K562 (cell line): ENCODE results near the gene KBTBD3. TPM values are rescaled to one million over a fixed set of nuclear protein-coding genes. Genes with fewer than 3 reads are reported as not detected.
A peak's percentile ranks its signal among the peaks of the same experiment; 100 is the strongest.

Experiments
- ELK1 ChIP-seq: sonication (generic); formaldehyde crosslinking; IDR thresholded peaks from 2 replicates; pipeline ENCODE4 v1.8.1; 2022; ENCODE audit warnings: missing genetic modification reagents
- ETV1 ChIP-seq: fragments of 450-650 bp; conservative IDR thresholded peaks from 2 replicates; pipeline ENCODE4 v1.6.1; 2016; ENCODE audit warnings: missing genetic modification characterization, control low read depth, low read depth, missing compliant biosample characterization
- GATA2 ChIP-seq: sonication (generic); formaldehyde crosslinking; IDR thresholded peaks from 2 replicates; pipeline ENCODE4 v1.4.0; 2020; ENCODE audit warnings: mild to moderate bottlenecking, missing genetic modification reagents
- GATAD2B ChIP-seq: fragments of 450-650 bp; IDR thresholded peaks from 2 replicates; pipeline ENCODE4 v1.6.1; 2017; ENCODE audit warnings: mild to moderate bottlenecking, borderline replicate concordance
- GTF2F1 ChIP-seq: IDR thresholded peaks from 2 replicates; pipeline ENCODE4 v1.6.1; 2011; ENCODE audit warnings: low read depth, low read length, improper control_type of control experiment
- MTA1 ChIP-seq: fragments of 450-650 bp; IDR thresholded peaks from 2 replicates; pipeline ENCODE4 v1.6.1; 2017; ENCODE audit warnings: borderline replicate concordance
- POLR2AphosphoS2 ChIP-seq: IDR thresholded peaks from 2 replicates; pipeline ENCODE4 v1.6.1; 2012; ENCODE audit warnings: low read length, improper control_type of control experiment
- SIN3B ChIP-seq: fragments of 450-650 bp; IDR thresholded peaks from 2 replicates; pipeline ENCODE4 v1.6.1; 2017; ENCODE audit warnings: low read depth, mild to moderate bottlenecking, moderate library complexity
- TGIF2 ChIP-seq: sonication (generic); formaldehyde crosslinking; IDR thresholded peaks from 2 replicates; pipeline ENCODE4 v1.8.1; 2022; ENCODE audit warnings: mild to moderate bottlenecking, missing genetic modification reagents, moderate library complexity
- U2AF1 ChIP-seq: fragments of 200-400 bp; formaldehyde crosslinking; optimal IDR thresholded peaks from 2 replicates; pipeline ENCODE3; 2017; ENCODE audit warnings: mild to moderate bottlenecking, low read depth, low read length, moderate library complexity
- ZC3H8 ChIP-seq: fragments of 450-650 bp; IDR thresholded peaks from 2 replicates; pipeline ENCODE4 v1.6.1; 2017
- ZNF175 ChIP-seq: fragments of 200-800 bp; sonication (Bioruptor generic); IDR thresholded peaks from 2 replicates; pipeline ENCODE4 v1.6.1; 2016; ENCODE audit warnings: low read depth, mild to moderate bottlenecking, missing genetic modification characterization, missing compliant biosample characterization
- ZNF445 ChIP-seq: fragments of 250-450 bp; sonication (Bioruptor Pico); IDR thresholded peaks from 2 replicates; pipeline ENCODE4 v1.4.0; 2020; ENCODE audit warnings: low read depth, mild to moderate bottlenecking, moderate library complexity
- ZNF449 ChIP-seq: fragments of 250-450 bp; sonication (Bioruptor Pico); IDR thresholded peaks from 2 replicates; pipeline ENCODE4 v1.8.0; 2022; ENCODE audit warnings: moderate library complexity, mild to moderate bottlenecking, inconsistent platforms
- ZNF668 ChIP-seq: fragments of 250-450 bp; sonication (Bioruptor Pico); IDR thresholded peaks from 2 replicates; pipeline ENCODE4 v1.8.0; 2022; ENCODE audit warnings: mild to moderate bottlenecking, inconsistent platforms
- polyA plus RNA-seq, 8 experiments: library from polyadenylated mRNA; depleted of rRNA in 4 of 8; stranded (reverse) in 5 of 8; unstranded in 3 of 8; fragments of >200 nt; fragmentation: Nextera tagmentation in 2 of 8; fragmentation: Illumina TruSeq in 1 of 8; extraction: Ambion mirVana in 2 of 8; extraction: Trizol in 1 of 8; gene quantifications; 2 replicates each; pipeline versions ENCODE4 v1.2.1 to v1.2.3, GENCODE V29; 2011 to 2014; ENCODE audit warnings: inconsistent platforms in 1 of 8, missing spikeins in 1 of 8
- total RNA-seq, 7 experiments: library from RNA; depleted of rRNA in 6 of 7; stranded (reverse); fragments of >200 nt in 6 of 7; fragmentation: Illumina TruSeq in 2 of 7; extraction: Trizol in 2 of 7; gene quantifications; 2 replicates each; pipeline versions ENCODE4 v1.2.1 to v1.2.3, GENCODE V29; 2011 to 2021; ENCODE audit warnings: low replicate concordance in 1 of 7
- TF ChIP-seq, protein P1 (sequence below): fragments of 450-650 bp; IDR thresholded peaks from 2 replicates; pipeline ENCODE4 v1.6.1; 2017; ENCODE audit warnings: antibody characterized with exemption
- TF ChIP-seq, protein P2 (sequence below): fragments of 200-400 bp; formaldehyde crosslinking; IDR thresholded peaks from 2 replicates; pipeline ENCODE4 v1.6.1; 2017; ENCODE audit warnings: mild to moderate bottlenecking, low read depth, low read length, moderate library complexity
- TF ChIP-seq, protein P3 (sequence below): fragments of 250-450 bp; sonication (Bioruptor Pico); IDR thresholded peaks from 2 replicates; pipeline ENCODE4 v1.5.0; 2021; ENCODE audit warnings: mild to moderate bottlenecking, moderate library complexity

KBTBD3 gene
- total and polyA plus RNA-seq, 9 of the 15 experiments (the other 6 are each of a cell fraction or from before 2014, with no cell fraction given): 4.2 to 31.2 (median 6.4) TPM

DNA sequence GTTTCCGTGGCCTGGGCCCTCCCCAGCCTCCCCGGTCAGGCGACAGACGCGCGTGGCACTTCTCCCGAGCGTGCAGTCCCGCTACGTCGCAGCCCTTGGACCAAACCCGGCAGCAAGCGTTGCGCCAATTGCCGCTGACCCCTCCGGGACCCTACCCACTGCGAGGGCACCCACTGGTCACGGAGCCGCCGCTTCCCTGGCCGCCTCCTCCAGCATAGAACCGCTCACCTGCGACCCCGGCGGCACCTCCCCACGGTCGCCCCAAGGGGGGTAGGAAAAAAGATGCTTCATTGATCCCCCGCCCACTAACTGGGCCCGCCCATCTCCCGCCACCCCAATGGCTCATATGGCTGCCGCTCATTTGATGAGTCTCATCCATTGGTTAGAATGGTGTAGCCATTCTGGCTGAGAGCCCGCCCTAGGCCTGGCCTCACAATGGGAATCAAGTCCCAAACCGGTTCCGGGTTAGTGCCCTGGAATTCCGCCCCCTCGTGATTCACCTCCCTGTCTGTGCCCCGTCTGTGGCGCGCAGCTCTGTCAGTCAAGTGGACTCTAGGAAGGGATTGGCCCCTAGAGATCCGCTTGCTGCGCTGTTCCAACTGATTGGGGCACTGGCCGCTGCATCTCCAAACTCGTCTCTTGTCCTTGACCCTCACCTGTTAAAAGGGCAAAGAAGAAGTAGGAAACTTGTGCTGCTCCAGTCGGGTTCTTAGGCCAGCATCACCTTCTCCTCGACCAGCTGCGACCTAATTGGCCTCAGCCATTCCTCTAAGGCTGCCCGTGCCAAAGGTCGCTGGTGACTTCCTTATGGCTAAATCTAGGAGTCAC is 55.0 kb downstream of the KBTBD3 start, which contains the start of gene MSANTD4 (continued):
- TF ChIP-seq, protein P1, sequence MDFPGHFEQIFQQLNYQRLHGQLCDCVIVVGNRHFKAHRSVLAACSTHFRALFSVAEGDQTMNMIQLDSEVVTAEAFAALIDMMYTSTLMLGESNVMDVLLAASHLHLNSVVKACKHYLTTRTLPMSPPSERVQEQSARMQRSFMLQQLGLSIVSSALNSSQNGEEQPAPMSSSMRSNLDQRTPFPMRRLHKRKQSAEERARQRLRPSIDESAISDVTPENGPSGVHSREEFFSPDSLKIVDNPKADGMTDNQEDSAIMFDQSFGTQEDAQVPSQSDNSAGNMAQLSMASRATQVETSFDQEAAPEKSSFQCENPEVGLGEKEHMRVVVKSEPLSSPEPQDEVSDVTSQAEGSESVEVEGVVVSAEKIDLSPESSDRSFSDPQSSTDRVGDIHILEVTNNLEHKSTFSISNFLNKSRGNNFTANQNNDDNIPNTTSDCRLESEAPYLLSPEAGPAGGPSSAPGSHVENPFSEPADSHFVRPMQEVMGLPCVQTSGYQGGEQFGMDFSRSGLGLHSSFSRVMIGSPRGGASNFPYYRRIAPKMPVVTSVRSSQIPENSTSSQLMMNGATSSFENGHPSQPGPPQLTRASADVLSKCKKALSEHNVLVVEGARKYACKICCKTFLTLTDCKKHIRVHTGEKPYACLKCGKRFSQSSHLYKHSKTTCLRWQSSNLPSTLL: no peak
- TF ChIP-seq, protein P2, sequence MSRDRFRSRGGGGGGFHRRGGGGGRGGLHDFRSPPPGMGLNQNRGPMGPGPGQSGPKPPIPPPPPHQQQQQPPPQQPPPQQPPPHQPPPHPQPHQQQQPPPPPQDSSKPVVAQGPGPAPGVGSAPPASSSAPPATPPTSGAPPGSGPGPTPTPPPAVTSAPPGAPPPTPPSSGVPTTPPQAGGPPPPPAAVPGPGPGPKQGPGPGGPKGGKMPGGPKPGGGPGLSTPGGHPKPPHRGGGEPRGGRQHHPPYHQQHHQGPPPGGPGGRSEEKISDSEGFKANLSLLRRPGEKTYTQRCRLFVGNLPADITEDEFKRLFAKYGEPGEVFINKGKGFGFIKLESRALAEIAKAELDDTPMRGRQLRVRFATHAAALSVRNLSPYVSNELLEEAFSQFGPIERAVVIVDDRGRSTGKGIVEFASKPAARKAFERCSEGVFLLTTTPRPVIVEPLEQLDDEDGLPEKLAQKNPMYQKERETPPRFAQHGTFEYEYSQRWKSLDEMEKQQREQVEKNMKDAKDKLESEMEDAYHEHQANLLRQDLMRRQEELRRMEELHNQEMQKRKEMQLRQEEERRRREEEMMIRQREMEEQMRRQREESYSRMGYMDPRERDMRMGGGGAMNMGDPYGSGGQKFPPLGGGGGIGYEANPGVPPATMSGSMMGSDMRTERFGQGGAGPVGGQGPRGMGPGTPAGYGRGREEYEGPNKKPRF: no peak
- no peak for TF ChIP-seq GATA2 (CRISPR knock-in tag)
- TF ChIP-seq, protein P3, sequence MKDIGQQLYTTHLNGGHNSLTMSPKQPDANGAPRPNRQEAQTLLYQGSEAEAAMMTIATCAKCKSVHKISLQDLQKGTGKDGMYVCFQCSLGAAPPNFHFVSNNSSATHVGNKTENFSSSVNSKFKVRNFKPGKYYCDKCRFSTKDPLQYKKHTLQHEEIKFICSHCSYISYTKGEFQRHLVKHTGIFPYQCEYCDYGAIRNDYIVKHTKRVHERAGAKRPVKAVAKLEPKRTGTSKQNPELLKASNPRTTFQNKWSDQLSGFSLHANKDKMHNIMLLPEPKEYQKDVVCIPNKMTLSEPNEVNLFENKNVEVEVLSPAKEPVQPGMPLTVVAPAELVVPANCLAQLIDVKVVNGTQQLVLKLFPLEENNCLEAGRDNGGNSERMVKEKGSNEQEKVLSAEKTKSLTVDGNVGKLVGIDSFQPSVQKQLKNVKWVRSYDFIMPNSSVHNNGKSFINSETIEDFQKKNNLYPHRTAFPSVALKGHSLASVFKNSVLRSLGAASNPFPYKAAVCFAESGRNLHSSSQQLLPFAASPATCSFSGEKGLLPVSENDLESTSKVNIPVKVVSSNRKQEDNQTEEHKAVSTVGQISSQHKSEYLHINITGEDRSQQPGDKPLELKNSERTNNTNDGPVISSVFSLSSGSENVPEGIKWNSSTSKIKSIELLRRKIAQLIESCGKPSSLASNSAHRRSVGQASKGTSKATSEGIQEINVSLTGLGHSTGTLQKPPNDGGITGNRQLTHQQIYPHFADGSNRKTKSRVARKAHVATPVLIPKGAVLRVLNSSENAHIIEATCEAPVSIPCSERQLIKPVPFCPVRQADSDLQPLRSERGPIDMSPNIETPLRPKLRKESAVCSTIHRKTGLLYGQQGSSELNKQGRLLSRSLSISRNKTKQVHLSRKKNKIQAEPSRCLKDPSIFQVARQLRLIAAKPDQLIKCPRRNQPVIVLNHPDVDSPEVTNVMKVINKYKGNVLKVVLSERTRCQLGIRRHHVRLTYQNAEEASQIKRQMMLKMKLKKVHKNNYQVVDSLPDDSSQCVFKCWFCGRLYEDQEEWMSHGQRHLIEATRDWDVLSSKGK: no peak
- TF ChIP-seq ZNF175 (CRISPR knock-in tag): no peak
- no peak for TF ChIP-seq TGIF2
- no peak for TF ChIP-seq GTF2F1
- no peak for TF ChIP-seq ELK1 (CRISPR knock-in tag)
- TF ChIP-seq ZNF445: no peak
- TF ChIP-seq ZC3H8: no peak
- TF ChIP-seq GATAD2B: no peak
- TF ChIP-seq MTA1: no peak
- TF ChIP-seq ZNF668: no peak
- no peak for TF ChIP-seq POLR2AphosphoS2
- TF ChIP-seq ETV1 (tag): no peak
- no peak for TF ChIP-seq U2AF1
- TF ChIP-seq SIN3B: 0 out of 2 replicates have a peak, but pooled peaks have one; percentile 42
- TF ChIP-seq ZNF449 (CRISPR knock-in tag): no peak
